NCI-H2196 (cell line): ENCODE data around the gene GRIN1.
A peak's percentile ranks its signal among the peaks of the same experiment; 100 is the strongest.

Source experiments
- DNase-seq: peaks from one replicate; lab custom pipeline; 2025; ENCODE audit not compliant: unreplicated experiment; lab: John Stamatoyannopoulos, UW

Gene GRIN1

GRCh38 chr9:137189297-137190295 lies 50.6 kb downstream of the GRIN1 start:
- DNase-seq, result no peak

GRCh38 chr9:137190315-137190856 lies 51.4 kb downstream of the GRIN1 start:
- no peak for DNase-seq

- DNase-seq, result no peak
Measured at GRCh38 chr9:137191245-137191644, 52.3 kb downstream of the GRIN1 start.

GRCh38 chr9:137191691-137192447 lies 52.9 kb downstream of the GRIN1 start:
- DNase-seq, result no peak

- no peak for DNase-seq
Measured at GRCh38 chr9:137192448-137192780, 53.5 kb downstream of the GRIN1 start.

GRCh38 chr9:137192859-137193258 lies 53.9 kb downstream of the GRIN1 start:
- DNase-seq, result no peak

- DNase-seq, result no peak
Measured at GRCh38 chr9:137193771-137194170, 54.8 kb downstream of the GRIN1 start.

- peak; percentile 58 for DNase-seq
Measured at GRCh38 chr9:137194388-137194787, 55.4 kb downstream of the GRIN1 start.

GRCh38 chr9:137194909-137195308 lies 56.0 kb downstream of the GRIN1 start:
- peak; percentile 66 for DNase-seq

- DNase-seq, result peak; percentile 94
Measured at GRCh38 chr9:137195525-137196220, 56.7 kb downstream of the GRIN1 start.

- no peak for DNase-seq
Measured at GRCh38 chr9:137198051-137198901, 59.3 kb downstream of the GRIN1 start.

GRCh38 chr9:137198902-137199283 lies 59.9 kb downstream of the GRIN1 start:
- DNase-seq, result no peak

- DNase-seq, result no peak
Measured at GRCh38 chr9:137199411-137200121, 60.6 kb downstream of the GRIN1 start.

GRCh38 chr9:137200311-137201204 lies 61.6 kb downstream of the GRIN1 start, which contains the start of gene TPRN:
TSS of gene TPRN (minus strand) at chr9:137200741. CDS start at chr9:137200711, 30 bp downstream.
- peak; percentile 99 for DNase-seq

- DNase-seq, result no peak
Measured at GRCh38 chr9:137201205-137201868, 62.4 kb downstream of the GRIN1 start.

GRCh38 chr9:137202966-137203365 lies 64.0 kb downstream of the GRIN1 start:
- DNase-seq, result no peak

- no peak for DNase-seq
Measured at GRCh38 chr9:137204731-137205125, 65.8 kb downstream of the GRIN1 start.
